SK-N-SH treated with all-trans-retinoic acid at 6 μM for 48 hours (cell line): ENCODE data around the gene TMEM190.
A peak's percentile ranks its signal among the peaks of the same experiment; 100 is the strongest.

Source experiments
- ATAC-seq: fragments of 200-7000 bp; cut with Tn5 transposase; 3 replicates; pipeline ENCODE4 v1.9.1; 2020; ENCODE audit warnings: mild to moderate bottlenecking, moderate library complexity
- ARNTL ChIP-seq: fragments of 450-650 bp; formaldehyde crosslinking; IDR thresholded peaks from 2 replicates; pipeline ENCODE4 v1.5.0; 2020; ENCODE audit warnings: low read depth, mild to moderate bottlenecking, moderate library complexity, borderline replicate concordance
- BACH2 ChIP-seq: fragments of 250-450 bp; sonication (Bioruptor Pico); IDR thresholded peaks from 2 replicates; pipeline ENCODE4 v1.9.0; 2021; ENCODE audit warnings: mild to moderate bottlenecking, borderline replicate concordance
- CSDC2 ChIP-seq: fragments of 250-450 bp; sonication (Bioruptor Pico); IDR thresholded peaks from 2 replicates; pipeline ENCODE4 v1.5.0; 2020; ENCODE audit warnings: mild to moderate bottlenecking, moderate library complexity
- CSRNP3 ChIP-seq: fragments of 250-450 bp; sonication (Bioruptor Pico); IDR thresholded peaks from 2 replicates; pipeline ENCODE4 v1.5.1; 2021; ENCODE audit warnings: mild to moderate bottlenecking, moderate library complexity
- ESRRG ChIP-seq: fragments of 250-450 bp; sonication (Bioruptor Pico); IDR thresholded peaks from 2 replicates; pipeline ENCODE4 v1.6.1; 2021; ENCODE audit warnings: mild to moderate bottlenecking
- GLIS3 ChIP-seq: fragments of 250-450 bp; sonication (Bioruptor Pico); IDR thresholded peaks from 2 replicates; pipeline ENCODE4 v1.5.0; 2020; ENCODE audit warnings: mild to moderate bottlenecking, moderate library complexity
- ISL1 ChIP-seq: fragments of 250-450 bp; sonication (Bioruptor Pico); IDR thresholded peaks from 2 replicates; pipeline ENCODE4 v2.1.2; 2022; ENCODE audit warnings: mild to moderate bottlenecking, moderate library complexity
- OSR1 ChIP-seq: fragments of 250-450 bp; sonication (Bioruptor Pico); IDR thresholded peaks from 2 replicates; pipeline ENCODE4 v1.8.0; 2022; ENCODE audit warnings: moderate library complexity, mild to moderate bottlenecking, inconsistent platforms
- PATZ1 ChIP-seq: fragments of 250-450 bp; sonication (Bioruptor Pico); IDR thresholded peaks from 2 replicates; pipeline ENCODE4 v1.8.0; 2020; ENCODE audit warnings: mild to moderate bottlenecking, moderate library complexity, borderline replicate concordance
- POU6F1 ChIP-seq: fragments of 250-450 bp; sonication (Bioruptor Pico); IDR thresholded peaks from 2 replicates; pipeline ENCODE4 v1.8.0; 2021; ENCODE audit warnings: low read depth, mild to moderate bottlenecking, moderate library complexity, borderline replicate concordance
- RARB ChIP-seq: fragments of 250-450 bp; sonication (Bioruptor Pico); IDR thresholded peaks from 2 replicates; pipeline ENCODE4 v1.8.0; 2021; ENCODE audit warnings: mild to moderate bottlenecking, moderate library complexity
- SNAI2 ChIP-seq: fragments of 250-450 bp; sonication (Bioruptor Pico); IDR thresholded peaks from 2 replicates; pipeline ENCODE4 v1.5.0; 2020; ENCODE audit warnings: mild to moderate bottlenecking, moderate library complexity
- ZC3H10 ChIP-seq: fragments of 250-450 bp; sonication (Bioruptor Pico); IDR thresholded peaks from 2 replicates; pipeline ENCODE4 v1.5.1; 2021; ENCODE audit warnings: mild to moderate bottlenecking, moderate library complexity
- ZFP3 ChIP-seq: fragments of 250-450 bp; sonication (Bioruptor Pico); IDR thresholded peaks from 2 replicates; pipeline ENCODE4 v1.5.0; 2020; ENCODE audit warnings: mild to moderate bottlenecking, moderate library complexity
- ZFP30 ChIP-seq: fragments of 450-650 bp; formaldehyde crosslinking; IDR thresholded peaks from 2 replicates; pipeline ENCODE4 v1.5.0; 2022; ENCODE audit warnings: mild to moderate bottlenecking, moderate library complexity
- ZNF565 ChIP-seq: fragments of 450-650 bp; formaldehyde crosslinking; conservative IDR thresholded peaks from 2 replicates; pipeline ENCODE4 v1.5.0; 2020; ENCODE audit warnings: low read depth, mild to moderate bottlenecking, moderate library complexity
- ZNF70 ChIP-seq: fragments of 450-650 bp; formaldehyde crosslinking; IDR thresholded peaks from 2 replicates; pipeline ENCODE4 v1.5.0; 2020; ENCODE audit warnings: mild to moderate bottlenecking, moderate library complexity
- ZNF8 ChIP-seq: fragments of 450-650 bp; formaldehyde crosslinking; IDR thresholded peaks from 2 replicates; pipeline ENCODE4 v1.5.0; 2020; ENCODE audit warnings: mild to moderate bottlenecking, moderate library complexity
- TF ChIP-seq, protein P1 (sequence below): fragments of 250-450 bp; sonication (Bioruptor Pico); IDR thresholded peaks from 2 replicates; pipeline ENCODE4 v1.5.1; 2020; ENCODE audit warnings: low read depth, mild to moderate bottlenecking, moderate library complexity

Gene TMEM190

DNA sequence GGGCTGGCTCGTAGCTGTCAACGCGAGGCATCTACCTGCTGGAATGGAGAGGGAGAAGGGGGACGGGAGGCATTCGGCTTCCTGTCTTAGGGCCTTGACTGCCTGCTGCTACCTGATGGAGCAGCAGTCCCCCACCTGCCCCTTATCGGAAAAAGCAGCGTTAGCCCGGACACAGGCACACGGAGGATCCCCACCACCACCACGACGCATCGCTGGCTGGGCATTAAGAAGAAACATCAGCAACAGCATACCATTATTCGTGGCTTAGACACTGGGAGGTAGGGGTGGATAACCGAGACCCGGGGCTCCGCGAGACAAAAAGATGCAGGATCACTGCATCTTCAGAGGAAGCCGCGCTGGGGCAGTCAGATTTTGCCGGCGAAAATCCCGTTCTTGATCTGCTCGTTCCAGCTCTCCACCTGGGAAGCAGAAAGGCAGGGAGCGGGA, 23.2 kb upstream of the TMEM190 start:
- TF ChIP-seq ZNF70 (CRISPR knock-in tag) (no peak), GLIS3 (CRISPR knock-in tag) (no peak), CSRNP3 (CRISPR knock-in tag) (no peak)
- ATAC-seq, result peak; percentile 19

DNA sequence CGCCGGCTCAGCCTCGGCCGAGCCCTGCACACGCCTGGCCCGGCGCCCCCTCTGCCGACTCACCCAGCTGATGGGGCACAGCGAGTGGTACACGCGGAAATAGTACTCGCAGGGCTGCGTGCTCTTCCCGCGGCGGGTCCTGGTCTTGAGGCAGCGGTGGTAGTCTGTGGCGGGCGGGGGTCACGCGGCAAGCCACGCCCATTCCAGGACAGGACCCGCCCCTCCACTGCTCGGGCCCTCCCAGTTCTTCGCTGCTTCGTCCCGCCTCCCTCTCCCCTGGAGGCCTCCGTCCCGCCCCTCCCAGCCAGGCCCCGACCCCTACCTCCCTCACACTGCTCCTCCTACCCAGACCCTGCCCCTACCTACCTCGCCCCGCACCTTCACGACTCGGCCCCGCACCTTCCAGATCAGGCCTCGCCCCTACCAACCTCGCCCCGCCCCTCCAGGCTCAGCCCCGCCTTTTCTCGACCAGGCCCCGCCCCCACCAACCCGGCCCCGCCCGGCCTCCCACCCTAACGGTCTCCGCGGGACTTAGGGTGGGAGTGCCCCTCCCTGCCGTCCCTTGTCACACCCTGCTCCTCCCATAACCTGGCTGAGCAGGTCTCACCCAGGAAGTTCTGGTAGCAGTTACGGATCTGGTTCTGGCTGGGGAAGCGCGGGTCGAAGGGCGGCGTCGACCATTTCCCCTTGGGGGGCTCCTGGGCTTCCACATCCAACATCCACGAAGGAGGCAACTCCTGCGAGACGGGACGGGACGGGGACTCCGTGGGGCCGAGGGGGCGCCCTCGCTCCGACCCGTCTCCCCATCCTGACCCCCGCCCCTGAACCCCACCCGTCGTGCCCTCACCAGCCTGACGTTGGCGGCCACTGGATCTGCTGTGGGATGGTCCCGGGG, 22.6 kb upstream of the TMEM190 start:
- peak; percentile 95 for ATAC-seq
- TF ChIP-seq GLIS3 (CRISPR knock-in tag), result no peak
- no peak for TF ChIP-seq ISL1 (CRISPR knock-in tag)
- no peak for TF ChIP-seq CSDC2 (CRISPR knock-in tag)
- no peak for TF ChIP-seq ZNF565
- TF ChIP-seq ZNF70 (CRISPR knock-in tag), result no peak
- no peak for TF ChIP-seq PATZ1
- TF ChIP-seq ZC3H10 (CRISPR knock-in tag), result no peak
- no peak for TF ChIP-seq POU6F1 (CRISPR knock-in tag)
- TF ChIP-seq OSR1 (CRISPR knock-in tag), result no peak
- no peak for TF ChIP-seq CSRNP3 (CRISPR knock-in tag)
- no peak for TF ChIP-seq ZNF8 (CRISPR knock-in tag)
- TF ChIP-seq ESRRG (CRISPR knock-in tag), result no peak
- TF ChIP-seq SNAI2 (CRISPR knock-in tag), result no peak
- no peak for TF ChIP-seq ARNTL (CRISPR knock-in tag)

GRCh38 chr19:55354698-55355212, 21.9 kb upstream of the TMEM190 start, which contains the start of gene COX6B2:
Gene COX6B2, minus strand, starts transcription at chr19:55354719. Its CDS starts 198 bp downstream, at chr19:55354521.
- ATAC-seq, result no peak
- TF ChIP-seq ZNF8 (CRISPR knock-in tag) (no peak), ZFP30 (CRISPR knock-in tag) (no peak), ZFP3 (CRISPR knock-in tag) (no peak), RARB (CRISPR knock-in tag) (no peak), OSR1 (CRISPR knock-in tag) (no peak), PATZ1 (no peak), ISL1 (CRISPR knock-in tag) (no peak), ZNF565 (no peak), ARNTL (CRISPR knock-in tag) (no peak), BACH2 (CRISPR knock-in tag) (no peak), ESRRG (CRISPR knock-in tag) (no peak), ZC3H10 (CRISPR knock-in tag) (no peak)
- TF ChIP-seq, protein P1, sequence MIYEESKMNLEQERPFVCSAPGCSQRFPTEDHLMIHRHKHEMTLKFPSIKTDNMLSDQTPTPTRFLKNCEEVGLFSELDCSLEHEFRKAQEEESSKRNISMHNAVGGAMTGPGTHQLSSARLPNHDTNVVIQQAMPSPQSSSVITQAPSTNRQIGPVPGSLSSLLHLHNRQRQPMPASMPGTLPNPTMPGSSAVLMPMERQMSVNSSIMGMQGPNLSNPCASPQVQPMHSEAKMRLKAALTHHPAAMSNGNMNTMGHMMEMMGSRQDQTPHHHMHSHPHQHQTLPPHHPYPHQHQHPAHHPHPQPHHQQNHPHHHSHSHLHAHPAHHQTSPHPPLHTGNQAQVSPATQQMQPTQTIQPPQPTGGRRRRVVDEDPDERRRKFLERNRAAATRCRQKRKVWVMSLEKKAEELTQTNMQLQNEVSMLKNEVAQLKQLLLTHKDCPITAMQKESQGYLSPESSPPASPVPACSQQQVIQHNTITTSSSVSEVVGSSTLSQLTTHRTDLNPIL, result no peak
